Renal cortical epithelial cell (primary cell): Measurements from ENCODE around the gene TAB2. TPM values are rescaled to one million over a fixed set of nuclear protein-coding genes. Genes with fewer than 3 reads are reported as not detected.
"Not testable (repeated sequence)": the region's sequence is repeated elsewhere in the genome, so short reads cannot be mapped to it uniquely, and the experiment has no call there.

Experiments used
- DNase-seq: peaks from one replicate; pipeline ENCODE4 v3.0.0-alpha.2; 2011; ENCODE audit warnings: low read depth
- total RNA-seq: library from RNA; depleted of rRNA; stranded (reverse); fragments of >200 nt; gene quantifications from 2 replicates; pipeline ENCODE4 v1.2.3, GENCODE V29; 2014

The TAB2 gene
- total RNA-seq, 1 donor from 2014 or later: 104 TPM

DNA sequence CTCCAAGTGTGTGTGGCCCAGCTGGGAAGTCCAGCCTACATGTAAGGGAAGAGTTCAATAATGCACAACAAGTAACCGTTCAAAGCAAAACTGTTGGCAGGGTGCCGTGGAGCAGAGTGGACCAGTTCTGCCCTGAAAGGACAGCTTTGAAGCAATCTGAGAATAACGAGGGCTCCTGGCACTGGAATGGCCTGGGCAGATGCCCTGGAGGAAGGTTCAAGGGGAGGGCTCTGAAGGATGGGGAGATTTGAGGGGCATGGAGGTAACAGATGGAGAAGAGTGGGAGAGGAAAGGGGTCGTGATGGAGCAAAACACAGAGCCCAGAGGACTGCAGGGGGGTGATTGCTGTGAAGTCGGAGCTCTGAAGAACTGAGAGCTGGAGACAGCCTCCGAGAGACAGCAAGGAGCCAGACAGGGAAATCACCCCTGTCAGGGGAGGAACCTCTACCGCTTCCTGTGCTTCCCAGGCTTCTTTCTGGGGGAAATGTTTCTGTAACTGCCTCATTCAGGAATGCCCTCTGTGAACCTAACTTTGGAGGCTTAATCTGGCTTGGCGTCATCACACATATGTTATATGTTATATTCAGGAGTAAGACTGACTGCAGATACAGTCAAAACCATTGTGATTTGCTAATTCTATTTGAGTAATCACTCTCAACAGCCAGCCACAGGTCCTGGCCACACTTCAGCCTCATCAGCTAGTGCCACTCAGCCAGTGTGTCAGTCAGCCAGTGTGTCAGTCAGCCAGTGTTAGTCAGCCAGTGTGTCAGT, 126.1 kb downstream of the TAB2 start:
- no peak for DNase-seq

DNA sequence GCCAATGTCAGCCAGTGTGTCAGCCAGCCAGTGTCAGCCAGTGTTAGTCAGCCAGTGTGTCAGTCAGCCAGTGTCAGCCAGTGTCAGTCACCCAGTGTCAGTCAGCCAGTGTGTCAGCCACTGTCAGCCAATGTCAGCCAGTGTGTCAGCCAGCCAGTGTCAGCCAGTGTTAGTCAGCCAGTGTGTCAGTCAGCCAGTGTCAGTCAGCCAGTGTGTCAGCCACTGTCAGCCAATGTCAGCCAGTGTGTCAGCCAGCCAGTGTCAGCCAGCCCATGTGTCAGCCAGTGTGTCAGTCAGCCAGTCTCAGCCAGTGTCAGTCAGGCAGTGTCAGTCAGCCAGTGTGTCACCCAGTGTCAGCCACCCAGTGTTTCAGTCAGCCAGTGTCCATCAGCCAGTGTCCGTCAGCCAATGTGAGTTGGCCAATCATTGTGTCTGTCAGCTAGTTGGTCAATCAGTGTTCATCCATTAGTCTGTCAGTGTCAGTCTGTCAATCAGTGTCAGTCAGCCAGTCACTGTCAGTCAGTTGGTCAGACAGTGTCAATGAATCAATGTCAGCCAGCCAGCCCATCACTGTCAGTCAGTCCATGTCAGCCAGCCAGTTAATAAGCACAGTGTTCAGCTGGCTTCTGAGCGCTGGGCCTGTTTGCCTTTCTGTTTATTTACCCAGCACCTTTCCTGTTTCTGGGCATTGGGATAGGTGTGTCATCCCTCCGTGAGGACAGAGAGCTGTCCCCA, 127.0 kb downstream of the TAB2 start:
- not testable (repeated sequence) for DNase-seq

DNA sequence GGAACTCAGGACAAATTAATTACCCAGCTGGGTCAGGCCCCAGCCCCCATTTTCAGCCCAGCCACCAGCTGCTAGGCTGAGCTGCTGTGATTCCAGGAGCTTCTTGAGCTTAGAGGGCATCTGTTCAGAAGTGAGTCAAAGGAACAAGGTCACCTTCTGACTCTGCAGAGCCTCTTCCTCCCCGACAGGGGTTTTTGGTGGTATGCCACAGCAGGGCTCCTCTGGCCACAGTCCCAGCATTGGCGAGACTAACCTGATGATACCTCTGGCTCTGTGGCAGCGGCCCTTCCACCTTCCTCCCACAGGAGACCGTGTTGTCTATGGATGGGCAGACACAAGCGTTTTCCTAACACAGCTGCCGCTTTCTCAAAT, 127.6 kb downstream of the TAB2 start:
- no peak for DNase-seq

DNA sequence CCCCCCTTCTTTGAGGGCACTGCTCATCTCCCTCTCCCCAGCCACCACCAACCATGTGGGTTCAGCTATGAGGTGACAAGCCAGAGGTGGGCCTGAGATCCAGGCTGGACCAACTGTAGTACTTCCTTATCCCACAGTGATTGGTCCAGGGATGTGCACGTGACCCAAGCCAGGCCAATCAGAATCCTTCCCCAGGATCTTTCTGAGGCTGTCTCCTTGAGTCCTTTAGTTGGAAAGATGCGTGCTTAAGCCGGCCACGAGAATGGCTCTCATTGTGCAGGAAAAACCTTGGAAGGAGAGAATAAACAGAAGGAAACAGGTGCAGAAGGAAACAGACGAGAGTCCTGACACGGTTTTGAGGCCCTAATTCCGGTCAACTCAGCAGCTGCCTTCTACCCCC, 128.1 kb downstream of the TAB2 start:
- no peak for DNase-seq

DNA sequence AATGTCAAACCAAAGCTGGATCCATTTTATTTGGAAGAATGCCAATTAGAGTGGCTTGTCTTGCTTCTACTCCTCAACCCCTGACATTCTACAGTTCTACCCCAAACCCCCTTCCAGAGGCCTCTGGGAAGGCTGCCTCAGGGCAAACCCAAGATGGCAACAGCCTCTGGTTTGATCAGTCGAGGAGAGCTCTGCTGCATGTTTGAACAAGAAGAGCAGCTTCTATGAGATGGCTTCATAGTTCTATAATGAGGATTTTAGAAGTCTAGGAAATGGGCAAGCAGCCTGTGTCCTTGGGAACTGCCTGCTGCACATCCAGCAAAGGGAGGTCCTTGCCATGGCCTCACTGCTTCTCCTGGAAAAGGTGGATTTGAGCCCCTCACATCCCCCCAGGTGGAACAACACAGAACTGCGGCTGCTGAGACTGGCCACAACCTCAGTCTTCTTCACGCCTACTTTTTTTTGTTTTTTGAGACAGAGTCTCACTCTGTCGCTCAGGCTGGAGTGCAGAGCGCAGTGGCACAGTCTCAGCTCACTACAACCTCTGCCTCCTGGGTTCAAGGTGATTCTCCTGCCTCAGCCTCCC, 129.4 kb downstream of the TAB2 start:
- DNase-seq: no peak

DNA sequence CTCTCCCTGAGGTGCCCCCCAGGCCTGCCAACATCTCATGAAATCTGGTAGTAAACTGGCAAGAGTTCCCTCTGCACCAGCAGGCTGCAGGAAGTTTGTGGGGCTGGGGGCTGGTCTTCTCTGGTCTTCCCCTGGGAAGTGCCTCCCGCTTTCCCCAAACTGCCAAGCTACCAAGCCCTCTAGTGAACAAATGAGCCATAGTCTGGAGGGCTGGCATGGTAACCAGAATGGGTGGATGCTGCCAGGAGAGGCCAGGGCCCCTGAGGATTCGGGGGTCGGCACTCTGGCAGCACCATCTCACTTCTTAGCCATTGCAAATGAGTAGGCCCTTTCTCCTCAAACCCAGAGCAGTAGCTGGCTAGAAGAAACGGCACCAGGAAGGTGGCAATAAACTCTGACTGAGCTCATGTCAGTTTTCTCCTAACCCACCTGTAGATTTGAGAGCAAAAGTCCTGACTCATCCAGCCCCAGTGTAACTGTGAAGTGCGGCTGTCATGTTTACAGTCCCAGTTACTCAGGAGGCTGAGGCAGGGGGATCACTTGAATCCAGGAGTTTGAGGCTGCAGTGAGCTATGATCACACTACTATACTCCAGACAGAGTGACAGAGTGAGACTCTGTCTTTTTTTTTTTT, 131.4 kb downstream of the TAB2 start:
- no peak for DNase-seq

DNA sequence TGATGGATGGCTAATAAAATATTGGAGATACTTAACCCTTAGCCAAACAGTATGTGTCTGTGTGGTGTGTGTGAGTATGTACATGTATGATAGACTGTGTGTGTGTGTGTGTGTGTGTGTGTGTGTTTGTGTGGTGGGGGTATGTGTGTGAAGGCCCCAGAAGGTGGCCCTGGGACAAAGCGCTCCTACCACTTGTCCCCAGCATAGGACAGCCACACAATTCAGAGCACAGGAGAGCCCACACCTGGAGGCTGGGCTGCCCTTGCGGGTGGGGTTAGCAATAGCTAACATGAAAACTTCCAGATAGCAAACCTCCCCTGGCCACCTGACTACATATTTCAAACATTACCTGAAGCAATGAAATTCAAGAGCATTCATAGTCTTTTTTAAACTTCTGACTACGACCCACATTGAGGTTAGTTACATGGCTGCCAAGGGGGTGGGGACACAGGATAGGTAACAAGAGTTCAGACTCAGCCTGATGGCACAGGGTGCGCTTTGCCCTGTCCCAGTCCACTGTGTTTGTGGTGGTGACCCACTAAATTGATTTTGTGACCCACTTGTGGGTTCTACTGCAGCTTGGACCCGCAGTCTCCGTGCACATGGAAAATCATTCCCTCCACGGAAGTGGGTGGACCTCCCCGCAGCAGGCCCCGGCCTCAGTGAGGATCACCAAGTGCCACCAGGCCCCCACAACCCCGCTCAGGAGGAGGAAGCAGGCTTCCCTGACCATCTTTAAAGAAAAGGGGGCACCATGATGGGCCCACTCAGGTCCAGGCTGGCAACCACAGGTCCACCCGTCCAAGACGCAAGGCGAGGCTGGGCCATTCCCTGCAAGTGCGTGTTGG, 132.5 kb downstream of the TAB2 start:
- no peak for DNase-seq

DNA sequence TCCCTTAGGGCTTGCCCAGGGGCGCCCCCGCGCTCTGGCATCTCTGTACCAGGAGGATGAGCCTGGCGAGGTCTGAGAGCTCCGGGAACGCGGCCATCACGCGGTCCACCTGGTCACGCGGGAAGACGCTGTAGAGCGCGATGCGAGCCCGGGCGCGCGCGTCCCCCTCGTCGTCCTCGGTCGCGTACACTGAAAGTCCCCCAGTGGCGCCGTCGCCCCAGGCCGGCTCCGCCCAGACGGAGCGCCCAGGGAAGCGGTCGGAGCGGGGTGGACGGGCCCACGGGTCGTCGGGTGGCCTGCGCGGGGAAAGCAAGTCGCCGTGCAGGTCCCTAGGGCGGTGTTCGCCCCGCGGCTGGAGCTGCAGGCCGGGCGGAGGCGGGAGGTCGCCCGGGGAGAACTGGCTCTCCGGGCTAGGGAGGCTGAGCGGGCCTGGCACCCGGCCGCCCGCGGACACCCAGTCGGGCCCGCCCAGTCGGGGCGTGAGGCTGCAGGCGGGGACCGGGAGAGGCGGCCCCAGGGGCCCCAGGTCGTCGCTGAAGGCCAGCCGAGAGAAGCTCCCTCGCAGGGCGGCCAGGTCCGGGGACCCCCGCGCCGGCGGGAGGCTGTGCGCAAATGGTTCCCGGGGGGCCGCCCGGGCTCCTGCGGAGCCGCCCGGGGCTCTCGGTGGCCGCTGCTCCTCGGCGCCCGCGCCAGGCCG, 133.3 kb downstream of the TAB2 start:
- DNase-seq: no peak

DNA sequence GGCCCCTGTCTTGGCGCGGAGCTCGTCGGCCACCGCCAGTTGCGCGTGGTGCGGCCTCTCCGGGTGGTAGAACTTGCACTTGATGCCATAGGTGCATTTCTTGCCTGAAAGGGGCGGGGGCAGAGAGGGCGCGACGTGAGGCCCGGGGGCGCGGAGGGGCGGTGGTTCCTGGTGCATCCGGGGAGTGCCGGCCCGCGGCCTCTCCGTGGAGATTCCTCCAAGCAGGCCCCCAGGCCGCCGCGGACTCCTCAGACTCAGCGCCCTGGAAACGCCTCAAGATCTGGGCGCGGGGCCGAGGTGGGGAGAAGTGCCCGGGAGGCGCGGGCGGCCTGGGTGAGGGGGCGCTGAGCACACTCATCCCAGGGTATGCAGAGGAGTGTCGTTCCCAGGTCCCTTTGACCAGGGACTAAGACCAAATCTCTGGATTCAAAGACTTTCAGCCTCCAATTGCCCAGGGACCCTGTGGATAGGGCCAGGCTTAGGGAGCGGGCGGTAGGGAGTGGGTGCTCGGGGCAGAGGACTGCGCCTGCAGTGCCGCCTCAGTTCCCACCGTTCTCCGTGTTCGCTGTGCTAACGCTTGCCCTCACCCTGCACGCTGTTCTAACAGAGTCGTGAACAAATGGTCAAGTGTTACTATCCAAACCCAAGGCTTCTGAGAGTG, 134.0 kb downstream of the TAB2 start:
- no peak for DNase-seq

DNA sequence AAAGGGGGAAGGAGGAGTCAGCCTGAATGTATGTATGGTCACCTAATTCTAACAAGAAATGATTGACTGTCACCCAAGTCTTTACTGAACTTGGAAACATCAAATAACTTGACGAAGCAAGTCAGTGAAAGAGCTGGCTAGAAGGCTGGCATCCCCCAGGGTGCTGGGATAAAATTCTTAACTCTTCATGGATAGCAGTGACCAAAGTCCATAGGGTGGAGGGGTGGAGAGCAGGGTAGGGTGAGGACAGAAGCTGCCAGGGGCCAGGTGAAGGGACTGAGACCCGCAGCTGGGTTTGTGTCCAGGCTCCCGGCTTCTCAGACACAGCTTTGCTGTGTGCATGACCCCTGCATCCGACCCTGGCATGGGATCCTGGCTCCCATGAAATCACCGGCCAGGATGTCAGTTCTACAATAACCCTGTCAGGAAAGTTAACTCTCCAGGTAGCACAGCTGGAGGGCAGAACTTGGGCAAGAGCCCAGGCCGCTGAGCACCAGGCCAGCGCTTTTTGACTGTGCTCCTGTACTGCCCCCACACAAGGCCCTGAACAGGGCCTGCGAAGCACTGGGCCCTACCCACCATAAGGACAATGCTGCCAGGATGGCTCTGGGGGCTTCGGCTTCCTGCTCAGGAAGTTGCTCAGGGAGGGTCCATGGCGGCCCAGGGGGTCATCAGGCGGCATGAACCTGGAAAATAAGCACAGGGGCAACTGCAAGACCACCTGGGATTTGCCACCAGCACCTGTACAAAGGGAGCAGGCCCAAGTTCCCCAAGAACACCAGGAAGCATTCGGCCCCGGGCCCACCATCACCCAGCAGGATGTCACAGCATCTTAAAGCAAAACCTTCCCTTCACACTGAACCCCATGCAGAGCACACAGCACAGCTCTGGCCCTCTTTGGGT, 134.8 kb downstream of the TAB2 start:
- DNase-seq: no peak

DNA sequence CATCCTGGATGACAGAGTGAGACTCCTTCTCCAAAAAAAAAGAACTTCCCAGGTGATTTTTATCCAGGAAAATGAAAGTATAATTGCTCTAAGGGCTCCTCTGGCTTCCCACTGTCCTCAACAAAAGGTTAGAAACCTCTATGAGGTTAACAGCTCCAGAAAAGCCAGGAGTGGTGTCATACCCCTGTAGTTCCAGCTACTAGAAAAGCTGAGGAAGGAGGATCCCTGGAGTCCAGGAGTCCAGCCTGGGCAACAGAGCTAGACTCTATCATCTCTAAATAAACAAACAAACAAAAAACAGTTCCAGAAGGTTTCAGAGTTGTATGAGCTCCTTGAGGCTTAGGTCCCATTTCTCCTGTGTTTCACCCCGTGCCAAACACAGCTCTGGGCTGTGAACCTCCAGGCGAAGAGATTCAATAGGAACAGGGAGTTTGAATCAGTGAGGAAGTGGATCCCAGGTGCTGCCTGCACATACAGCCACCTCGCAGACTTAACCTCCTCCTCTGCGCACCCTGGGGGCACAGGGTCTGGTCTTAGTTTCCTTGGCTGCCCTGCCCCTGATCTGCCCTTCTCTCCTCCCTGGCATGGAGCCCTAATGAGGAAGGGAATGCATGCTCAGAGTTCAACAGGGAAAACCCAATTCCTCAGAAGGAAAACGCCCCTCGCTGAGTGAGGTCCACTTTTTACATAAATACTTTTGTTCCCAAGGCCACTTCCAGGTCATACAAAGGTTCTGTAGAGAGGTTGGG, 136.3 kb downstream of the TAB2 start:
- DNase-seq: no peak

DNA sequence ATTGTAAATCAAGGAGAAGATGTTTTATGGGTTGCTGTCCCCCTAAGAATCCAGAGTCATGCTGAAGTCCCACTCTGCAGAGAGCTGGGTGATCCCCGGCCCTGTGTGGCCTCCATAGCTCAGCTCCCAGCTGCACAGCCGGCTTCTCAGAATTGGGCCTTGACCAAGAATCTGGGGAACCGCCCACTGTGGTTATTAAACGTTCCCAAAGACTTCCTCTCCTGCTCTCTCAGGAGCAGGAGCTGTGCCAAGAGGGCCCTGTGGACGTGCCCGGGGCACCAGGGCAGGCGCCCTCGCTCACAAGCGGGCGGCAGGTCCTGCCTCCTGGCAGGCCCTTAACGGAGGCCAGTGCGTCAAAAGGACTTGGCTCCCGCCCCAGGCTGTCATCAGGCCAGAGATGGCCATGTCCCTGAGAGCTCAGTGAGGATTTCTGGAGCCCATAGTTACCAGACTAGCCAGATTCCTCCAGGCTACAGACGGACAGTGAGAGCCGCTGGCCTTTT, 136.9 kb downstream of the TAB2 start:
- DNase-seq: peak; percentile 76

DNA sequence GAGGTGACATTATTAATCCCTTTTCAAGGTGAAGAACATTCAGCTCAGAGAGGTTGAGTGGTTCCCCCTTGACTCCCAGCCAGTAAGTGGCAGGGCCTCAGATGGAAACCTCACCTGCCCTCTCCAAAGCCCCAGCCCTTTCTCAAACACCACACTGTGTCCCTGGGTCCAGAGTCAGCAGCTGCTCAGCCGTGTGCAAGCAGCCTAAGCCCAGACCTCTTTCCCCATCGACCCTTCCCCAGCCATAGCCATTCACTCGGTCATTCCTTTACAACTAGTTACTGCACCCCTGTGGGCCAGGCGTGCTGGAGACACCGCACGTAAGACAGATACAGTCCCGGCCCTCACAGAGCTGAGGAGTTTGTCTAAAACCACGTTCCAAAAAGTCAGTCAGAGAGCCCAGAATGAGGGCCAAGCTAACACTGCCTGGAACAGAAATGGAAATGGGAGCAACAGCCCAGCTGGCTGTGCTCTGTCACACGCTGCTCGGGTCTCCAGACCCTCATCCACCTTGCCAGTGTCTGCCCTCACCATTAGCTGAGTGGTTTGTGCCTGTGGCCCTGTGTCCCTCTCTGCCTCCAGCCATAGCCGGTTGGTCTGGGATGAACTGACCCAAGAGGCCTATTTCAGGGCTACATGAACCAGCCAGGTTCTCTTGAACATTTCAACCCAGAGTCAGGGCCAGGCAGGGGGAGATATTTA, 137.7 kb downstream of the TAB2 start:
- no peak for DNase-seq

DNA sequence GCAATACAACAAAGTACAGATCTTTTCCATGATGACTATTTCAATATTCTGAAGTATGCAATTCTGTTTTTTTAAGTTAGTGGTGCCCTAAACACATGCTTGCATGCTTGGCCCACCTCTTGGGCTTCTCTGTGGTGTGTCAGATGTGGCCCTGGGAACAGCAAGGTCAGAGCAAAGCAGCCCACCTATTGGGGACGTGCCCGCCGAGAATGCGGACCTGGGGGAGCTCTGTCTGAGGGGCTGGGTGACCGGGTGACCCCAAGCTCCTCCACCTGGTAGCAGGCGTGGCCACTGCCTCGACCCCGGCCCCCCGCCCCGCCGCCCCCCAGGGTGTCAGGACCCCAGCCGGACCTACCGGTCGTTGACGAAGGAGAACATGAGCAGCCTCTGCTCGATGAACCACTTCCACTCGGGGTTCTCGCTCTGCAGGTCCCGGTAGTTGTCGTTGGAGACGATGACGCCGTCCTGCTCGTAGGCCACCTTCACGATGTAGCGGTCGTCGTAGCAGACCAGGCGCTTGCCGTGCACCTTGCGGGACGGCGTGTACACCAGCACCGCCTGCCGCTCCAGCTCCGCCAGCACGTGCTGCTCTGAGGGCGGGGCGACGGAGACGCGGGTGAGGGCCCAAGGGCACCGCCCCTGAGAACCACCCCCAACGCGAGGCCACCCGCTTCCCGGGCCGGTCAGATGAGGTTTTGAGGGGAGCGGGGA, 139.0 kb downstream of the TAB2 start:
- DNase-seq: no peak

DNA sequence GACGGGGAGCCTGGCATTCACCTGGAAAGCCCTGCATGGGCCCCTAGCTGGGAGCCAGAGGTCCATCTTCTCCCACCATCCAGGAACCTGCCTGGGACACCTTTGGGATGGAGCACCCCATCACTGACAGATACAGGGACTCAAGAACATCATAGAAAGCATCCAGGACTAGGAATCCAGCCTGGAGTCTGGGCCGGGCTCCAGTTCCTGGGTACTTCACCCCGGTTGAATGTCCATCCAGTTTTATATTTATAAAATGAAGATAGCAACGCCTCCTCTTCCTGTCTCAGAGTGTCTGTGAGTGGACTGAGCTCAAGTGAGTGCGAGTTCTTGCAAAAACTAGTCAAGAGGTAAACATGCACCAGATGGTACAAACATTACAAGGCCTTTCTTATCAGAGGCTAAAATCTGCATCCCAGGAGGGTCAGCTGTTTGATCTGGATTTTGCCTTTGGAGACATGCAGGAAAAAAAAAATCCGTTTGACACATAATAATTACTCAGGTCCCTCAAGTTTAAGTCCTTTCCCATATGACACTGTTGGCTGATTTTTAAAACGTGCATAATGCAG, 139.9 kb downstream of the TAB2 start:
- no peak for DNase-seq

DNA sequence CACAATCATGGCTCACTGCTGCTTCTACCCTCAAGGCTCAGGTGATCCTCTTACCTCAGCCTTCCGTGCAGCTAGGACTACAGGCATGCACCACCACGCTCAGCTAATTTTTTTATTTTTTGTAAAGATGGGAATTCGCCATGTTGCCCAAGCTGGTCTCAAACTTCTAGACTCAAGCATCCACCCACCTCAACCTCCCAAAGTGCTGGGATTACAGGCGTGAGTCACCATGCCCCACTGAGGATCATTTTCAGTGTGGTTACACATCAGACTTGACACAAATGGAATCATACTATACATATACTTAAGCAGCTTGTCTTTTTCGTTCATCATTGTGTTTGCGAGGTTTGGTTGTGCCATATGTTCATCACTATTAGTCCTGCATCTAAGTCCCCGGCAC, 140.7 kb downstream of the TAB2 start:
- no peak for DNase-seq

DNA sequence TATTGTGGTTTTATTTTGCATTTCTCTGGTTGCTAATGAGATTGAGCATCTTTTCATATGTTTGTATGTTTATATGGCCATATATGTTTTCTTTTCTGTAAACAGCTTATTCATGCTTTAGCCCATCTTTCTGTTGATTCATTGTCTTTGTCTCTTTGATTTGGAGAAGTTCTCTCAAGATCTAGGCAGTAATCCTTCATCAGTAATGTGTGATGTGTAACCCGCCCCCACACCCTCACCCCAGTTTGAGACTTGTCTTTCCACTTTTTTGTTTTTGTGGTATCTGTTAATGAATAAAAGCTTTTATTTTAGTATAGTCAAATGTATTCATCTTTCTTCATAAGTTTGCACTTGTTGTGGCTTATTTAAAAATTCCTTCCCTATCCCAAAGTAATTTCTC, 141.3 kb downstream of the TAB2 start:
- DNase-seq: no peak
